ENCODE measurements around the gene SSRP1. TPM values are rescaled to one million over a fixed set of nuclear protein-coding genes. Genes with fewer than 3 reads are reported as not detected.

SSRP1 gene
- total and polyA plus RNA-seq, 9 of the 15 experiments (the other 6 are each of a cell fraction or from before 2014, with no cell fraction given): 91.1 to 416 (median 245) TPM

DNA sequence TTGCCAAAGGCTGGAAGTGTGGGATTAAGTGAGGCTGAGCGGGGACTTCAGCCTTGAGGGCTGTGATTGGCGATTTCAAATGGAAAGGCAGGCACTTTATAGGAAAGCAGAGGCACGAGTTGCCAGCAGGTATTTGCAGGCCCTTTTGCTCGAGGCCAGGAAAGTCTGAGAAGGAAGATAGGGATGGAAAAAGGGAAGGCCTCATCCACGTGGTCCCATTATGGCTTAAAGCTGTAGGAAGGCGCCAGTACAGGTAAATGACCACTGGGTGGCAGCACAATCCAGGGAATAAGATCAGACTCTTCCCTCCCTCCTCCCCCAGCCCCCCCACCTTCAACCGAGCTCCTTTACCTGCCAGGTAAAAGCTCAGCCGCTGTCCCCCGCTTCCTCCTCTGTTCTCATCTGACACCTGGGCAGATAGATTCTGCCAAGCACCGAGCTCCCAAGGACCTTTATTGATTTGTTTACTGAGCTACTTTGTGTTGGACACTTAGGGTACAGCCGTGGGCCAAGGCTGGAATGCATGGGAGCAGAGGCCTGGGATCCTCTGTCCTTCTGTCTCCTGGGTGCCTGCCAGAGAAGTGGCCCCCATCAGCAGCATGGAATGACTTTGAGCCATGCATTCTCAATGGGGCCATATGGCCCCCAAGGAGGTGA, 10.0 kb upstream of the SSRP1 start (continued):
- TF ChIP-seq, protein P1, sequence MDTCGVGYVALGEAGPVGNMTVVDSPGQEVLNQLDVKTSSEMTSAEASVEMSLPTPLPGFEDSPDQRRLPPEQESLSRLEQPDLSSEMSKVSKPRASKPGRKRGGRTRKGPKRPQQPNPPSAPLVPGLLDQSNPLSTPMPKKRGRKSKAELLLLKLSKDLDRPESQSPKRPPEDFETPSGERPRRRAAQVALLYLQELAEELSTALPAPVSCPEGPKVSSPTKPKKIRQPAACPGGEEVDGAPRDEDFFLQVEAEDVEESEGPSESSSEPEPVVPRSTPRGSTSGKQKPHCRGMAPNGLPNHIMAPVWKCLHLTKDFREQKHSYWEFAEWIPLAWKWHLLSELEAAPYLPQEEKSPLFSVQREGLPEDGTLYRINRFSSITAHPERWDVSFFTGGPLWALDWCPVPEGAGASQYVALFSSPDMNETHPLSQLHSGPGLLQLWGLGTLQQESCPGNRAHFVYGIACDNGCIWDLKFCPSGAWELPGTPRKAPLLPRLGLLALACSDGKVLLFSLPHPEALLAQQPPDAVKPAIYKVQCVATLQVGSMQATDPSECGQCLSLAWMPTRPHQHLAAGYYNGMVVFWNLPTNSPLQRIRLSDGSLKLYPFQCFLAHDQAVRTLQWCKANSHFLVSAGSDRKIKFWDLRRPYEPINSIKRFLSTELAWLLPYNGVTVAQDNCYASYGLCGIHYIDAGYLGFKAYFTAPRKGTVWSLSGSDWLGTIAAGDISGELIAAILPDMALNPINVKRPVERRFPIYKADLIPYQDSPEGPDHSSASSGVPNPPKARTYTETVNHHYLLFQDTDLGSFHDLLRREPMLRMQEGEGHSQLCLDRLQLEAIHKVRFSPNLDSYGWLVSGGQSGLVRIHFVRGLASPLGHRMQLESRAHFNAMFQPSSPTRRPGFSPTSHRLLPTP (IDR thresholded peaks at IDR 0.05; ENCODE audit: borderline replicate concordance, extremely low read depth, insufficient read length): no peak
- TF ChIP-seq ZFP36 (IDR thresholded peaks at IDR 0.05; ENCODE audit: low read depth, low read length, partially characterized antibody): no peak
- peak; percentile 87 for TF ChIP-seq L3MBTL2 (IDR thresholded peaks at IDR 0.05)
- TF ChIP-seq ADNP (tag; IDR thresholded peaks at IDR 0.05): no peak
- TF ChIP-seq ZNF197 (CRISPR knock-in tag; IDR thresholded peaks at IDR 0.05; ENCODE audit: low read depth): no peak
- TF ChIP-seq SMAD4 (CRISPR knock-in tag; conservative IDR thresholded peaks at IDR 0.05): no peak
- no peak for TF ChIP-seq IRF2 (CRISPR knock-in tag; IDR thresholded peaks at IDR 0.05)
- TF ChIP-seq PML (IDR thresholded peaks at IDR 0.05; ENCODE audit: low read length): no peak
- TF ChIP-seq, protein P2, sequence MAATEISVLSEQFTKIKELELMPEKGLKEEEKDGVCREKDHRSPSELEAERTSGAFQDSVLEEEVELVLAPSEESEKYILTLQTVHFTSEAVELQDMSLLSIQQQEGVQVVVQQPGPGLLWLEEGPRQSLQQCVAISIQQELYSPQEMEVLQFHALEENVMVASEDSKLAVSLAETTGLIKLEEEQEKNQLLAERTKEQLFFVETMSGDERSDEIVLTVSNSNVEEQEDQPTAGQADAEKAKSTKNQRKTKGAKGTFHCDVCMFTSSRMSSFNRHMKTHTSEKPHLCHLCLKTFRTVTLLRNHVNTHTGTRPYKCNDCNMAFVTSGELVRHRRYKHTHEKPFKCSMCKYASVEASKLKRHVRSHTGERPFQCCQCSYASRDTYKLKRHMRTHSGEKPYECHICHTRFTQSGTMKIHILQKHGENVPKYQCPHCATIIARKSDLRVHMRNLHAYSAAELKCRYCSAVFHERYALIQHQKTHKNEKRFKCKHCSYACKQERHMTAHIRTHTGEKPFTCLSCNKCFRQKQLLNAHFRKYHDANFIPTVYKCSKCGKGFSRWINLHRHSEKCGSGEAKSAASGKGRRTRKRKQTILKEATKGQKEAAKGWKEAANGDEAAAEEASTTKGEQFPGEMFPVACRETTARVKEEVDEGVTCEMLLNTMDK (IDR thresholded peaks at IDR 0.05; ENCODE audit: borderline replicate concordance, insufficient read depth, low read depth, low read length, poor library complexity, severe bottlenecking): no peak
- TF ChIP-seq GATA2 (CRISPR knock-in tag; IDR thresholded peaks at IDR 0.05): no peak
- no peak for TF ChIP-seq E2F3 (CRISPR knock-in tag; IDR thresholded peaks at IDR 0.05)
- TF ChIP-seq EP300 (IDR thresholded peaks at IDR 0.05; ENCODE audit: low read length): no peak
- no peak for TF ChIP-seq MCM2 (IDR thresholded peaks at IDR 0.05; ENCODE audit: low read depth)
- TF ChIP-seq ZNF282 (CRISPR knock-in tag; IDR thresholded peaks at IDR 0.05): no peak
- peak; percentile 37; the same call in 1 of the 2 replicates for TF ChIP-seq RAD51 (IDR thresholded peaks at IDR 0.05; ENCODE audit: borderline replicate concordance, low read depth)
- TF ChIP-seq YY1 (IDR thresholded peaks at IDR 0.05; ENCODE audit: borderline replicate concordance in 1 of 3, control insufficient read depth in 1 of 3, extremely low read depth in 1 of 3, insufficient read depth in 3 of 3, insufficient read length in 1 of 3, insufficient replicate concordance in 2 of 3, low read depth in 1 of 3, low read length in 2 of 3): no peak

All from K562 (cell line).